GM23248 (cell line): Measurements from ENCODE around the gene EVX2.

Experiments
- EZH2 ChIP-seq: fragments of 200-600 bp; sonication (generic); IDR thresholded peaks from 2 replicates; pipeline ENCODE4 v1.6.1; 2018; ENCODE audit warnings: antibody characterized with exemption, mild to moderate bottlenecking; ENCODE audit not compliant: insufficient read depth, poor library complexity, severe bottlenecking
- EZH2phosphoT487 ChIP-seq: fragments of 200-600 bp; sonication (generic); IDR thresholded peaks from 2 replicates; pipeline ENCODE4 v1.6.1; 2018; ENCODE audit warnings: antibody characterized with exemption, moderate library complexity, mild to moderate bottlenecking, low read depth; ENCODE audit not compliant: insufficient read depth

- TF ChIP-seq EZH2phosphoT487 (0 out of 2 replicates have a peak, but pooled peaks have one; percentile 57), EZH2 (peak; percentile 89)
These were observed 10.5 kb downstream of the EVX2 start for GRCh38 chr2:176072951-176073904.
